WTC11 (cell line): ENCODE measurements around the gene ADIPOQ. TPM values are rescaled to one million over a fixed set of nuclear protein-coding genes. Genes with fewer than 3 reads are reported as not detected.

Source experiments
- ATAC-seq: fragments of 200-7000 bp; cut with Tn5 transposase; 2 replicates; pipeline ENCODE4 v1.10.0; 2021; ENCODE audit warnings: mild to moderate bottlenecking, moderate library complexity
- CTCF ChIA-PET: fragments of 300-600 bp; sonication (Branson Sonifier 250); formaldehyde crosslinking; loops from one replicate; lab custom pipeline; 2021; ENCODE audit warnings: antibody characterized with exemption; lab: Charles Lee
- POLR2A ChIA-PET: fragments of 350-600 bp; sonication (Branson Sonifier 250); formaldehyde crosslinking; loops from one replicate; lab custom pipeline; 2021; ENCODE audit warnings: antibody characterized with exemption; lab: Charles Lee
- DNase-seq: peaks from one replicate; pipeline ENCODE4 v3.0.0; 2021; ENCODE audit warnings: low spot score
- H3K27ac Mint-ChIP-seq: 2 replicates; pipeline ENCODE4 v1.8.0; 2021; ENCODE audit warnings: mixed read lengths
- H3K27me3 Mint-ChIP-seq: 2 replicates; pipeline ENCODE4 v1.8.0; 2021; ENCODE audit warnings: low read depth, mild to moderate bottlenecking, moderate library complexity, mixed read lengths
- H3K36me3 Mint-ChIP-seq: 2 replicates; pipeline ENCODE4 v1.8.0; 2021; ENCODE audit warnings: mixed read lengths
- H3K4me1 Mint-ChIP-seq: 2 replicates; pipeline ENCODE4 v1.8.0; 2022; ENCODE audit warnings: mixed read lengths
- H3K4me3 Mint-ChIP-seq: 2 replicates; pipeline ENCODE4 v1.8.0; 2021; ENCODE audit warnings: mild to moderate bottlenecking, moderate library complexity, mixed read lengths
- H3K9me3 Mint-ChIP-seq: 2 replicates; pipeline ENCODE4 v1.8.0; 2021; ENCODE audit warnings: mixed read lengths
- ATF1 ChIP-seq: sonication (generic); formaldehyde crosslinking; IDR thresholded peaks from 2 replicates; pipeline ENCODE4 v1.8.1; 2023; ENCODE audit warnings: mild to moderate bottlenecking, moderate library complexity, missing genetic modification reagents
- CBFB ChIP-seq: sonication (generic); formaldehyde crosslinking; IDR thresholded peaks from 2 replicates; pipeline ENCODE4 v1.8.1; 2022; ENCODE audit warnings: mild to moderate bottlenecking, low read depth, missing genetic modification reagents
- E2F1 ChIP-seq: sonication (generic); formaldehyde crosslinking; IDR thresholded peaks from 2 replicates; pipeline ENCODE4 v1.8.0; 2022; ENCODE audit warnings: mild to moderate bottlenecking, missing genetic modification reagents
- IRF2 ChIP-seq: sonication (generic); formaldehyde crosslinking; IDR thresholded peaks from 2 replicates; pipeline ENCODE4 v1.8.0; 2022; ENCODE audit warnings: low read depth, missing genetic modification reagents, borderline replicate concordance
- MXD4 ChIP-seq: fragments of 250-450 bp; sonication (Bioruptor Pico); IDR thresholded peaks from 2 replicates; pipeline ENCODE4 v1.8.0; 2021; ENCODE audit warnings: mild to moderate bottlenecking, moderate library complexity, borderline replicate concordance
- NFE2L1 ChIP-seq: sonication (generic); formaldehyde crosslinking; IDR thresholded peaks from 2 replicates; pipeline ENCODE4 v1.8.1; 2023; ENCODE audit warnings: missing genetic modification reagents
- NFYB ChIP-seq: sonication (generic); formaldehyde crosslinking; conservative IDR thresholded peaks from 2 replicates; pipeline ENCODE4 v1.8.0; 2022; ENCODE audit warnings: low read depth, missing genetic modification reagents
- NR3C1 ChIP-seq: sonication (generic); formaldehyde crosslinking; conservative IDR thresholded peaks from 2 replicates; pipeline ENCODE4 v1.8.1; 2023; ENCODE audit warnings: low read depth, mild to moderate bottlenecking, missing genetic modification reagents
- RELA ChIP-seq: sonication (generic); formaldehyde crosslinking; IDR thresholded peaks from 2 replicates; pipeline ENCODE4 v1.8.1; 2022; ENCODE audit warnings: missing genetic modification reagents, mild to moderate bottlenecking, borderline replicate concordance
- SMAD3 ChIP-seq: sonication (generic); formaldehyde crosslinking; IDR thresholded peaks from 2 replicates; pipeline ENCODE4 v1.8.0; 2022; ENCODE audit warnings: missing genetic modification reagents, mild to moderate bottlenecking, borderline replicate concordance
- TCF7 ChIP-seq: sonication (generic); formaldehyde crosslinking; IDR thresholded peaks from 2 replicates; pipeline ENCODE4 v1.8.0; 2022; ENCODE audit warnings: mild to moderate bottlenecking, low read depth, missing genetic modification reagents, moderate library complexity
- TEAD1 ChIP-seq: sonication (generic); formaldehyde crosslinking; IDR thresholded peaks from 2 replicates; pipeline ENCODE4 v1.8.0; 2022; ENCODE audit warnings: mild to moderate bottlenecking, missing genetic modification reagents
- TP53 ChIP-seq: sonication (generic); formaldehyde crosslinking; IDR thresholded peaks from 2 replicates; pipeline ENCODE4 v1.8.1; 2023; ENCODE audit warnings: mild to moderate bottlenecking, missing genetic modification reagents
- ZNF121 ChIP-seq: sonication (generic); formaldehyde crosslinking; IDR thresholded peaks from 2 replicates; pipeline ENCODE4 v1.8.0; 2023; ENCODE audit warnings: missing genetic modification reagents
- ZNF138 ChIP-seq: sonication (generic); formaldehyde crosslinking; conservative IDR thresholded peaks from 2 replicates; pipeline ENCODE4 v1.8.1; 2022; ENCODE audit warnings: mild to moderate bottlenecking, moderate library complexity, missing genetic modification reagents
- ZSCAN18 ChIP-seq: fragments of 250-450 bp; sonication (Bioruptor Pico); IDR thresholded peaks from 2 replicates; pipeline ENCODE4 v2.1.2; 2022; ENCODE audit warnings: mild to moderate bottlenecking, moderate library complexity
- total RNA-seq: library from RNA; stranded (reverse); gene quantifications from 3 replicates; pipeline ENCODE4 v1.2.3, GENCODE V29; 2021
- TF ChIP-seq, protein P1 (sequence below): fragments of 250-450 bp; sonication (Bioruptor Pico); IDR thresholded peaks from 2 replicates; pipeline ENCODE4 v1.9.0; 2021; ENCODE audit warnings: mild to moderate bottlenecking, borderline replicate concordance
- TF ChIP-seq, protein P2 (sequence below): sonication (generic); formaldehyde crosslinking; IDR thresholded peaks from 2 replicates; pipeline ENCODE4 v1.8.0; 2023; ENCODE audit warnings: missing genetic modification reagents, mild to moderate bottlenecking, borderline replicate concordance
- TF ChIP-seq, protein P3 (sequence below): sonication (generic); formaldehyde crosslinking; IDR thresholded peaks from 2 replicates; pipeline ENCODE4 v1.8.1; 2023; ENCODE audit warnings: mild to moderate bottlenecking, missing genetic modification reagents, moderate library complexity
- TF ChIP-seq, protein P4 (sequence below): sonication (generic); formaldehyde crosslinking; IDR thresholded peaks from 2 replicates; pipeline ENCODE4 v1.8.1; 2022; ENCODE audit warnings: low read depth, mild to moderate bottlenecking, moderate library complexity, missing genetic modification reagents, borderline replicate concordance

ADIPOQ gene
- total RNA-seq, 1 experiment from 2014 or later = not detected

DNA sequence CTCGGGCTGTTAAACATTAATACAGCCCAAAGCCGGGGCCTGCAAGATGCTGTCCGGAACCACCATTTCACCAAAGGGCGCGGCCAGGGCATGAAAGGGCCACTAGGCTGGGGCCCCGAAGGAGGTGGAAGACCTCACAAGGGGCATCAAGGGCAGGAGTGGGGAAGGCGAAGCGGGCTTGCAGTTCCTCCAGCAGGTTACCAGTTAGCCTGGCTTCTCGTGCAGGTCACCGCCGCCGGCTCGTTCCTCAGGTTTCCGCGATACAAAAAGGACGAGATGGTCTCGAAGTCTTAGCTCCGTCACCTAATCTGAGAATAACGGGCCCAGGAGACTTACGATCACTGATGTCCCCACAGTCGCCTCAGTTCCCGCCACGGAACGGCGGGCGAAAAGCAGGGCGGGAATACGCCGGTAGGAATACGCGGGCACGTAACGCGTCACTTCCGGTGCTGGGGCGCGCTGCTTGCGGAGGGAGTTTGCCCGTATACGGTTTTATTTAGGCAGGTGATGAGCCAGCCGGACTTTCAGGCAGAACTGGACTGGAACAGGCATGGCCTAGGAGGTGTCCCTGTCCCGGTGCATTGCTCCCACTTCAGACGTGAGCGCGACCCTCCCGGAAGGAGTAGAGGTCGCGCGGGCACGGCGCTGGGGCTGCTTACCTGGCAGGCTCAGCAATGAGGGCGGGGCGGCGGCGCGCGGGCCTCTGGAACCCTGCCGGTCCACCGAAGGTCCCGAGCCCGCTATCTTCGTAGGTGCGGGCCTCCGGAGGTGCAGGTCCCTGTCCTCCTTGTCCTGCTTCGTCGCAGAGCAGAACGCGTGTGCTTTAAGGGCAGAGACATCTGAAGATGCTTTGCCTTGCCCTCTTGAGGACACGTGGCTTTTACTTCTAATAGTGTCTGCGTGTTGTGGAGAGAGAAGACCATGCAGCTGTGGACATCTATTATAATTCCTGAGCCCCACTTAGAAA, 36.1 kb upstream of the ADIPOQ start, which contains the start of gene RFC4:
TSS of gene RFC4 (minus strand) at position 394 of the 967 bp plus-strand sequence. CDS start 1,769 bp downstream, outside the sequence.
- POLR2A ChIA-PET = interaction anchor here (0.6 to 2.5 kb wide), 5 partner anchors 23 to 414 kb away, joined by 3 to 8 read pairs (median 3); partner anchors contain the start of genes DNAJB11, EIF4A2 and RPL39L
- CTCF ChIA-PET = interaction anchor here (0.9 to 2.3 kb wide), 2 partner anchors 15 to 217 kb away, joined by 3 to 10 read pairs; no protein-coding TSS in a partner anchor
- TF ChIP-seq ZSCAN18 (CRISPR knock-in tag) (no peak), IRF2 (CRISPR knock-in tag) (no peak), ZNF138 (CRISPR knock-in tag) (no peak), NFE2L1 (CRISPR knock-in tag) (peak; percentile 91), RELA (CRISPR knock-in tag) (peak; percentile 70; the same call in 1 of the 2 replicates), ATF1 (peak; percentile 82; the same call in 1 of the 2 replicates), E2F1 (CRISPR knock-in tag) (peak; percentile 90; the same call in 1 of the 2 replicates), TP53 (0 out of 2 replicates have a peak, but pooled peaks have one; percentile 33), NFYB (no peak), CBFB (CRISPR knock-in tag) (no peak), NR3C1 (CRISPR knock-in tag) (no peak), MXD4 (CRISPR knock-in tag) (no peak), TEAD1 (CRISPR knock-in tag) (peak; percentile 49; the same call in 1 of the 2 replicates), ZNF121 (CRISPR knock-in tag) (no peak), SMAD3 (CRISPR knock-in tag) (peak; percentile 34; the same call in 1 of the 2 replicates), TCF7 (CRISPR knock-in tag) (no peak)
- TF ChIP-seq, protein P1, sequence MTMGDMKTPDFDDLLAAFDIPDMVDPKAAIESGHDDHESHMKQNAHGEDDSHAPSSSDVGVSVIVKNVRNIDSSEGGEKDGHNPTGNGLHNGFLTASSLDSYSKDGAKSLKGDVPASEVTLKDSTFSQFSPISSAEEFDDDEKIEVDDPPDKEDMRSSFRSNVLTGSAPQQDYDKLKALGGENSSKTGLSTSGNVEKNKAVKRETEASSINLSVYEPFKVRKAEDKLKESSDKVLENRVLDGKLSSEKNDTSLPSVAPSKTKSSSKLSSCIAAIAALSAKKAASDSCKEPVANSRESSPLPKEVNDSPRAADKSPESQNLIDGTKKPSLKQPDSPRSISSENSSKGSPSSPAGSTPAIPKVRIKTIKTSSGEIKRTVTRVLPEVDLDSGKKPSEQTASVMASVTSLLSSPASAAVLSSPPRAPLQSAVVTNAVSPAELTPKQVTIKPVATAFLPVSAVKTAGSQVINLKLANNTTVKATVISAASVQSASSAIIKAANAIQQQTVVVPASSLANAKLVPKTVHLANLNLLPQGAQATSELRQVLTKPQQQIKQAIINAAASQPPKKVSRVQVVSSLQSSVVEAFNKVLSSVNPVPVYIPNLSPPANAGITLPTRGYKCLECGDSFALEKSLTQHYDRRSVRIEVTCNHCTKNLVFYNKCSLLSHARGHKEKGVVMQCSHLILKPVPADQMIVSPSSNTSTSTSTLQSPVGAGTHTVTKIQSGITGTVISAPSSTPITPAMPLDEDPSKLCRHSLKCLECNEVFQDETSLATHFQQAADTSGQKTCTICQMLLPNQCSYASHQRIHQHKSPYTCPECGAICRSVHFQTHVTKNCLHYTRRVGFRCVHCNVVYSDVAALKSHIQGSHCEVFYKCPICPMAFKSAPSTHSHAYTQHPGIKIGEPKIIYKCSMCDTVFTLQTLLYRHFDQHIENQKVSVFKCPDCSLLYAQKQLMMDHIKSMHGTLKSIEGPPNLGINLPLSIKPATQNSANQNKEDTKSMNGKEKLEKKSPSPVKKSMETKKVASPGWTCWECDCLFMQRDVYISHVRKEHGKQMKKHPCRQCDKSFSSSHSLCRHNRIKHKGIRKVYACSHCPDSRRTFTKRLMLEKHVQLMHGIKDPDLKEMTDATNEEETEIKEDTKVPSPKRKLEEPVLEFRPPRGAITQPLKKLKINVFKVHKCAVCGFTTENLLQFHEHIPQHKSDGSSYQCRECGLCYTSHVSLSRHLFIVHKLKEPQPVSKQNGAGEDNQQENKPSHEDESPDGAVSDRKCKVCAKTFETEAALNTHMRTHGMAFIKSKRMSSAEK (CRISPR knock-in tag) = no peak; the same call in 1 of the 2 replicates
- TF ChIP-seq, protein P2, sequence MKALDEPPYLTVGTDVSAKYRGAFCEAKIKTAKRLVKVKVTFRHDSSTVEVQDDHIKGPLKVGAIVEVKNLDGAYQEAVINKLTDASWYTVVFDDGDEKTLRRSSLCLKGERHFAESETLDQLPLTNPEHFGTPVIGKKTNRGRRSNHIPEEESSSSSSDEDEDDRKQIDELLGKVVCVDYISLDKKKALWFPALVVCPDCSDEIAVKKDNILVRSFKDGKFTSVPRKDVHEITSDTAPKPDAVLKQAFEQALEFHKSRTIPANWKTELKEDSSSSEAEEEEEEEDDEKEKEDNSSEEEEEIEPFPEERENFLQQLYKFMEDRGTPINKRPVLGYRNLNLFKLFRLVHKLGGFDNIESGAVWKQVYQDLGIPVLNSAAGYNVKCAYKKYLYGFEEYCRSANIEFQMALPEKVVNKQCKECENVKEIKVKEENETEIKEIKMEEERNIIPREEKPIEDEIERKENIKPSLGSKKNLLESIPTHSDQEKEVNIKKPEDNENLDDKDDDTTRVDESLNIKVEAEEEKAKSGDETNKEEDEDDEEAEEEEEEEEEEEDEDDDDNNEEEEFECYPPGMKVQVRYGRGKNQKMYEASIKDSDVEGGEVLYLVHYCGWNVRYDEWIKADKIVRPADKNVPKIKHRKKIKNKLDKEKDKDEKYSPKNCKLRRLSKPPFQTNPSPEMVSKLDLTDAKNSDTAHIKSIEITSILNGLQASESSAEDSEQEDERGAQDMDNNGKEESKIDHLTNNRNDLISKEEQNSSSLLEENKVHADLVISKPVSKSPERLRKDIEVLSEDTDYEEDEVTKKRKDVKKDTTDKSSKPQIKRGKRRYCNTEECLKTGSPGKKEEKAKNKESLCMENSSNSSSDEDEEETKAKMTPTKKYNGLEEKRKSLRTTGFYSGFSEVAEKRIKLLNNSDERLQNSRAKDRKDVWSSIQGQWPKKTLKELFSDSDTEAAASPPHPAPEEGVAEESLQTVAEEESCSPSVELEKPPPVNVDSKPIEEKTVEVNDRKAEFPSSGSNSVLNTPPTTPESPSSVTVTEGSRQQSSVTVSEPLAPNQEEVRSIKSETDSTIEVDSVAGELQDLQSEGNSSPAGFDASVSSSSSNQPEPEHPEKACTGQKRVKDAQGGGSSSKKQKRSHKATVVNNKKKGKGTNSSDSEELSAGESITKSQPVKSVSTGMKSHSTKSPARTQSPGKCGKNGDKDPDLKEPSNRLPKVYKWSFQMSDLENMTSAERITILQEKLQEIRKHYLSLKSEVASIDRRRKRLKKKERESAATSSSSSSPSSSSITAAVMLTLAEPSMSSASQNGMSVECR (CRISPR knock-in tag) = peak; percentile 20; the same call in 1 of the 2 replicates
- TF ChIP-seq, protein P3, sequence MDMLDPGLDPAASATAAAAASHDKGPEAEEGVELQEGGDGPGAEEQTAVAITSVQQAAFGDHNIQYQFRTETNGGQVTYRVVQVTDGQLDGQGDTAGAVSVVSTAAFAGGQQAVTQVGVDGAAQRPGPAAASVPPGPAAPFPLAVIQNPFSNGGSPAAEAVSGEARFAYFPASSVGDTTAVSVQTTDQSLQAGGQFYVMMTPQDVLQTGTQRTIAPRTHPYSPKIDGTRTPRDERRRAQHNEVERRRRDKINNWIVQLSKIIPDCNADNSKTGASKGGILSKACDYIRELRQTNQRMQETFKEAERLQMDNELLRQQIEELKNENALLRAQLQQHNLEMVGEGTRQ (CRISPR knock-in tag) = no peak
- TF ChIP-seq, protein P4, sequence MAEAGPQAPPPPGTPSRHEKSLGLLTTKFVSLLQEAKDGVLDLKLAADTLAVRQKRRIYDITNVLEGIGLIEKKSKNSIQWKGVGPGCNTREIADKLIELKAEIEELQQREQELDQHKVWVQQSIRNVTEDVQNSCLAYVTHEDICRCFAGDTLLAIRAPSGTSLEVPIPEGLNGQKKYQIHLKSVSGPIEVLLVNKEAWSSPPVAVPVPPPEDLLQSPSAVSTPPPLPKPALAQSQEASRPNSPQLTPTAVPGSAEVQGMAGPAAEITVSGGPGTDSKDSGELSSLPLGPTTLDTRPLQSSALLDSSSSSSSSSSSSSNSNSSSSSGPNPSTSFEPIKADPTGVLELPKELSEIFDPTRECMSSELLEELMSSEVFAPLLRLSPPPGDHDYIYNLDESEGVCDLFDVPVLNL (CRISPR knock-in tag) = peak; percentile 98

More for the DNA sequence above, 36.1 kb upstream of the ADIPOQ start, which contains the start of gene RFC4:
- DNase-seq (peak; percentile 82), ATAC-seq (peak; percentile 84)
- Mint-ChIP-seq H3K4me1 (peaks cover 16% of the 10 kb centered on the region), H3K27ac (peak within 1 kb of the TSS; percentile 90), H3K9me3 (no peaks in the 10 kb centered on the region), H3K36me3 (peaks cover 22% of the 10 kb centered on the region), H3K27me3 (no peaks in the 10 kb centered on the region), H3K4me3 (peak within 1 kb of the TSS; percentile 86)
